GM18517 (cell line): ENCODE data around the gene SLCO2A1.
"Not testable (repeated sequence)": the region's sequence is repeated elsewhere in the genome, so short reads cannot be mapped to it uniquely, and the experiment has no call there.

Experiments
- ATAC-seq: cut with Tn5 transposase; IDR thresholded peaks from one replicate; pipeline ENCODE4 v1.9.1; 2021; ENCODE audit warnings: mild to moderate bottlenecking, moderate library complexity; ENCODE audit not compliant: unreplicated experiment

SLCO2A1 gene

DNA sequence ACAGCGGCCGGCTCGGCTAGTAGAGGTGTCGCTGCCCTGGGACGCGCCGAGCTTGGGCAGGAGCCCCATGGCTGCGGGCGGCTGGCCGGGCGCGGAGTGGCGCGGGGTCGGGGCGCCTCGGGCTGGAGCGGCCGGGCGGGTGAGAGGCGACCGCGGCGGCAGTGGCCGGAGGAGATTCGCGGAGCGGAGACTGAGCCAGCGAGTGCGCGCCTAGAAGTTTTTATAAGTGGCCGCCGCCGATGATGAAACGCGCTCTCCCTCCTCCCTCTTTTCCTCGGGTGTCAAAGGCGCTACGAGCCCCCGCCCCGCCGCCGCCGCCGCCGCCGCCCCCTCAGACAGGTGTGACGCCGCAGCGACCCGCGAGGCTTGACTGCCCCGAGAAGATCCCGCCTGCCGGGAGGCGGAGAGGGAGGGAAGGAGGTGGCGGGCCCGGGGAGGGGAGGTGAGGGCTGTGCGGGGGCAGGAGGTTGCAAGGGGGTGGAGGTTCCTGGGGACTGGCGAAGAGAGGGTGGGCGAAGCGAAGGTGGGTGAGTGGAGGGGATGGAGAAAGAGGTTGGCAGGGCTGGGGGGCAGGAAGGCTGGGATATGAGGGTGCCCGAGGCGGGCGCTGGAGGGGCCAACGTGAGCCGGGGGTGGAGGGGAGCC, at the start of gene SLCO2A1:
Gene SLCO2A1 (minus strand): TSS at position 192 of the 645 bp plus-strand sequence. CDS start 123 bp downstream, at position 69.
- no peak for ATAC-seq

GRCh38 chr3:134079111-134079547, 49.4 kb upstream of the SLCO2A1 start:
- no peak for ATAC-seq

DNA sequence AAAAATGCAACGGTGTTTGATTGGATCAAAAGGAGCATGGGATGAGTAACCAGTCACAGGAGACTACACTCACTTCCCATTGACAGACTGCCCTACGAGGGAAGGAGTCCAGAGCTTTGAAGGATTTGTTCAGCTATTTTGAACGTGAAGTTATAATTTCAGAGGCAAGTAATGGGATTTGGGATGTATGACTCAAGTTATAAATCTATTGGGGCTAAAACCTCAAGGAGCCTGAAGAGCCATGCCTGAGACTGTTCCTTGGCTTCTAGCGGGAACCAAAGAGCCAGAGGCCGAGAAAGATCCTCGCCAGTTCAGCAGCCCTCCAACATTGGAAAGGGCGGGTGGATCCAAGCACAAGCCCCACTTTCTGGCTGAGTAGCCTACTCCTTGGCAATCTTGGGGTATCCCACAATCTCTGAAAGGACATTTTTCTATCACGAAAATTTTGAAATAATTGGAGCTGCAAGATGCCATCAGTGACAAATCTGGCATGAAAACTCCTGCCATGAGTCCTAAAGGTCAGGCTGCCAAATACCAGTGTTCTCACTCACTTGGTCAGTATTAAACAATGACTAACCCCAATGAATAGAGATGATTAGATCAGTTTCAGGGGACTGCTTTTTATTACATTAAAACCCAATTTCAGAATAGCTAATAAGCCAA, 48.6 kb upstream of the SLCO2A1 start:
- no peak for ATAC-seq

GRCh38 chr3:134077649-134078161, 48.0 kb upstream of the SLCO2A1 start:
- ATAC-seq: no peak

DNA sequence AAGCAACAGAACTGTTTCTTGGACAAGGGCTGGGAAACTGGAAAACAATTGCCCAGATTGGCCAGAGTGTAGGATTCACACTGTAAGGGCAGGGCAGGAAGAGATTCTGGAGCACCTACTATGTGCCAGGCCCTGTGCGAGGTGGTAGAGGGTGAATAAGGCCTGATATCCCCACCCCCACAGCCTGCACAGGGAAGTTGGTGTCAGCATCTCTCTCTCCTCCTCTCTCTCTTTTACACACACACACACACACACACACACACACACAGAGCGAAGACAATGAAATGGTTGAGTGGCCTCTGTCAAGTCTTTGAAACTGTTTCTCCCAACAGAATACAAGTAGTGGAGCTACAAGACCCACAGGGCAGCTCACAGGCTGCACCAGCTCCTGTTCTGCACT, 47.1 kb upstream of the SLCO2A1 start:
- ATAC-seq: no peak

DNA sequence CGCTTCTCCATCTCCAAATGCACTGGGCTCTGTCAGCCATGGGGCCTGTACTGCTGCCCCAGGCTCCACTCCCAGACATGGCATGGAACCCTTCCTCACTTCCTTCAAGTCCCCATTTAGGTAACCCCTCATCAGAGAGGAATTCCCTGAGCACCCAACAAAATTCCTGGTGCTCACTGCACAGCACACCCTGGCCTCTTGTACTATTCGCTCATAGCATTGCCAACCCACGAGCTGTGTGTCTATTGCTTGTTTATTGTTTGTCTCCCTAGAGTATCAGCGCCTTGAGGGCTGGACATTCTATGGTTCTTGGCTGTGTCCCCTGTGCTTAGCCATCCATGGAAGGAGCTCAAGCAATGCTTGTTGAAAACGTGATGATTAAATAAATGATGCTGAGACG, 46.1 kb upstream of the SLCO2A1 start:
- ATAC-seq: no peak

- no peak for ATAC-seq
Measured at GRCh38 chr3:134075568-134075825, 45.8 kb upstream of the SLCO2A1 start.

- no peak for ATAC-seq
Measured at GRCh38 chr3:134074790-134075567, 45.3 kb upstream of the SLCO2A1 start.

GRCh38 chr3:134074001-134074789, 44.5 kb upstream of the SLCO2A1 start:
- no peak for ATAC-seq

DNA sequence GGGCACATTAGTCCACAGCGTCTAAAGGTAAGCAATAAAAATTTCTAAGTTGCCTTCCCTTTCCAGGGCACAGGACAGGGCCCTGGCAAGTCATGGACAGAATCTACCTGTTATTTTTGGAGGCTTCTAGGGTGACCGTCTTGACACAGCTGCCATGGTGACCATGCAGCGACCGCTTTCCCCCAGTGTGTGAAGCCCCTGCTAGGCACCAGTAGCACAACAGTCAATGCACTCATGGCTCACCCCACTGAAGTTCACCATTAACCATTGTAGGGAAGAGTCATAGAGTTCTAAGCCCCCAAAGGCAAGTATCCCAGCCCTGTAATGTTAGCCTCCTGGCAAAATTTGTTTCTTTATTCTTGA, 43.8 kb upstream of the SLCO2A1 start:
- ATAC-seq: no peak

DNA sequence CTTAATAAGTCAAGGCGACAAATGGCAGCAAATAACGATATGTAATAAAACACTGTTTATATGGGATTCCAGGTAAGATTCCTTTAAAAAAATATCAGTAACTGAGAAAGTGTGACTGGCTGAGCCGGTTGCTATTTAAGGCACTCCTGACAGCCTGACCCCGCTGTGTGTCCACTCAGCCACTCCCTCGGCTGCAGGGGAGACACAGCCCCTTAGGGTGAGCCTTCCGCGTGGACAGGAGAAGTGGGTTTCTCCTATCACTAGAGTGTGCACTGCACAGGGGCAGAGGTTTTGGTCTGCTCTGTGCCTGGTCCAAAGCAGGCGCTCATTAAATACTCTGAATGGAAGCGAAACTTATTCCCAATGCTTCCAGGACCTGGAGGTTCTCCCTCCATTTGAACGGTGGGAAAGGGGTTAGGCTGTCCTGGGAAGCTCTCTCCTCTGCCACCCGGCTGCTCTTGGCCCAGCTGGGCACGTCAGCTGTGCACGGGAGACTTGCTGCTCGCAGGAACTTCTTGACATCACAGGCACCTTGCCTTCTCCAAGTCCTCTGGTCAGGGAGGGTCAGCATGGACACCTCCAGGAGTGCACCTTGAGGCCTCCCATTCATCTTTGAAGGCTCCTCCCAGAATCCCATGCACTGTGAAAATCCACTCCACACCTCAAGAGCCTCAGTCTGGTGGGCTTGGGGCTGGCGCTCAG, 43.3 kb upstream of the SLCO2A1 start:
- ATAC-seq: no peak

GRCh38 chr3:134070281-134070680, 40.6 kb upstream of the SLCO2A1 start:
- ATAC-seq: not testable (repeated sequence)

DNA sequence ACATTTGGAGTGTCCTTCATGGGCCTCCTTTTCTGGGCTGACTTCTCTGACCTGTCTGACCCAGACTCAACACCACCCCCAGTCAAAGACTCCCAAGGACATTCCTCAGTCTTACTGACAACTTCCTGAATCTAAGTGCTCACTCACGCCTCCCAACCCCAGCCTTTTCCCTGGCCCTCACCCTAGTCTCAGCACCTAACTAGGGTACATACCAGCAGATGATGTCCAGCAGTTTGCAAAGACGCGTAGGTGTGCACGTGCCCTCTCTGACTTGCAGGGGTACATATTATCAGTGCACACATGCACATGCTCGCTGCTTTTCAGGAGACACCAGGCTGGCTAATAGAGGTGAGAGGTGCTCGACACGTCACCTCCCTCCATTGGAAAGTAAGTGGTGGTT, 38.7 kb upstream of the SLCO2A1 start:
- no peak for ATAC-seq

GRCh38 chr3:134067531-134068161, 37.9 kb upstream of the SLCO2A1 start:
- no peak for ATAC-seq

DNA sequence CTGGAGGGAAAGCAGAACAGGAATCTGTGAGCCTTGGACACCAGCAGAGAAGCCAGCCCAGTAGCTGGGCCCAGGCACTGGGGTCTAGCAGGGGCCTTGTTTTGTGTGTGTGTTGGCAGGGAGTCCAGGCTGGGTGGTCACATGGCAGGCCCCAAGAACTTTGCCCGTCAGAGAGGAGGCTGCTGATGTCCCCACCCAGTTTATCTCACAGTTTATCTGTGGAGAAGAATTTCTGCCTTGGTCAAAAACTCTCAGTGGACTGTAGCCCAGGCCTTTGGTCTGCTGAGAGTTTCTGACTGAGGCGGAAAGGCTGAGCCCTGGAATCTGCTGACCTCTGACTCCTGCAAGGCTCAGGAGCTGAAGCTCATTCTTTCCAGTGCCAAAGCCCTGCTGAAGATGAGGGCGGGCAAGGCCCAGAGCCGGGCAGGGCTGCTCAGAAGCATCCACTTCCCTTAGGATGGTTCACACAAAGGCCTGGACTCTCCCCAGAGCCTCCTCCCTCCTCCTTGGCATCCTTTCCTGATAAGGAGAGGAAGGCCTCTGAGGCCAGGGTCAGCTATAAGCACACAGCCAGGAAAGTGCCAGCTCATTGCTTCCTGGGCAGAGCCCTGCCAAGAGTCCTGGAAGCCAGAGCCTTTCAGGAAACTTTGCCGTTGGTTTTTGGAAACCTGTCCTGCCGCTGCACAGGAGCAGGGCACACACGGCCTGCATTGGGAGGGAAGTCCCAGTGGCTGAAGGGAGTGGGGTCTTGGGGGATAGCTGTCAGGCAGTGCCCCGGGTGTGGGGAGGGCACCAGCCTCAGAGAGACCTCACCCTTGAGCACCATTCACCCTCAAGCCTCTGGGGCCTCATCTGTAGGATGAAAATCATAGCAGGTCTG, 37.2 kb upstream of the SLCO2A1 start:
- ATAC-seq: no peak

- no peak for ATAC-seq
Measured at GRCh38 chr3:134066158-134066541, 36.4 kb upstream of the SLCO2A1 start.

DNA sequence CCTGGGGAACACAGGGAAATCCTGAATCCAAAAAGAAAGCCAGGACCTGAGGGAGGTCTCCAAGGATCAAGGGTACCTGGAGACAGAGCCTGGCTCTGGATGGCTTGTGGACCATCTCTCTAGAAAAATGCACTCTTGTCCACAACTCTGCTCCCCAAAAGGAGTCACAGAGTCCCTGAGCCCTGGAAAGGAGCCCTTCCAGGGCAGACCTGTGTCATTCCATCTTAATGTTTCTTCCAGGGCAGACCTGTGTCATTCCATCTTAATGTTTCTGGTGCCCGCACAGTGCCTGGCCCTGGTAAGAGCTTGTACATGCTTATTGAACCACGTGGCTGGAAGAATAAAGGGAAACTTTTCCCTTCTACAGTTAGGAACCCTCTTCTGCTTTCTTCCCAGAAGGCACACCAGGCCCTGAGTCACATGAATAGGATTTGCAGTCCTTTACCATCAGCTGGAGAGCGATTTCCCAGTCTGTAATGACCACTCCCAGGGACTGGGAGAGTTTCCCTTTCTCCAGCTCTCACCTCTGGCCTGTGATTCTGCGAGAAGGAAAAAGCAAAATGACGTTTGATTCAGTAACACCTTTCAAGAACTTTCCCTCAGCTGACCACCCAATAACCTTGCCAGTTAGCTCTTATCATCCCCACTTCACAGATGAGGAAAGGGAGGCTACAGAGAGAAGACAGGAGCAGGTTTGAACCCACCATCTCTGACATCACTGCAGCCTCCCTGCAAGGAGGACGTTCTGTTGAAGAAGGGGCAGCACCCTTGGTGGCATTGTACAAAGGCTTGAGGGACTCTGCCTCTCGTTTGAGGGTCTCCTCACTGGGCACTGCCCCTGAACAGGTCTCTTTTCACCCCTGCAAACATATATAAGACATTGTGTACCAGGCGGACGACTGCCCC, 35.8 kb upstream of the SLCO2A1 start:
- no peak for ATAC-seq

DNA sequence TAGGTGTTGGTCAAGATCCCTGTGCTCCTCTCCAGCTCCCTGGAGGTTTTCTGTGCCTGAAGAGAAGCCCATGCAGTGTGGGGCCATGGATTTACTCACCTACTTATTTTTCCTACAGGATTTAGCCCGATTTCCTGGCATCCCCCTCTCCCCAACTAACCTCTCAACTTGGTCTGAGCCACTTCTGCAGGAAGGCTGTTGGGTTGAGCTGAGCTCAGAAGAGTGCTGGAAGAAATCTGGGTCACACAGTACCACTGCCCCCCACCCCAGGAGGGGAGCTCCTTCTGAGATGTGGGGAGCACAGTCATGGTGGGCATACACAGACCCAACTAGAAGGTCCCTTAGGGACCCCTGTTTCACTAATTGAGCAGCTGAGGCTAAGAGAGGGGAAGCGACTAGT, 34.4 kb upstream of the SLCO2A1 start:
- no peak for ATAC-seq
